Testis (tissue), 2 donors: Measurements from ENCODE around the gene JAKMIP1.

Source experiments
- POLR2A ChIP-seq: fragments of 450-650 bp; IDR thresholded peaks from one replicate; pipeline ENCODE4 v1.6.1; 2017; ENCODE audit warnings: antibody characterized with exemption, mild to moderate bottlenecking, moderate library complexity
- TF ChIP-seq, protein P1 (sequence below), 3 experiments: fragments of 450-650 bp in 2 of 3; fragments of 200-600 bp in 1 of 3; sonication (generic) in 1 of 3; IDR thresholded peaks; one replicate each; pipeline ENCODE4 v1.5.1; 2016 to 2019; ENCODE audit warnings: antibody characterized with exemption in 3 of 3, mild to moderate bottlenecking in 2 of 3, moderate library complexity in 1 of 3

DNA sequence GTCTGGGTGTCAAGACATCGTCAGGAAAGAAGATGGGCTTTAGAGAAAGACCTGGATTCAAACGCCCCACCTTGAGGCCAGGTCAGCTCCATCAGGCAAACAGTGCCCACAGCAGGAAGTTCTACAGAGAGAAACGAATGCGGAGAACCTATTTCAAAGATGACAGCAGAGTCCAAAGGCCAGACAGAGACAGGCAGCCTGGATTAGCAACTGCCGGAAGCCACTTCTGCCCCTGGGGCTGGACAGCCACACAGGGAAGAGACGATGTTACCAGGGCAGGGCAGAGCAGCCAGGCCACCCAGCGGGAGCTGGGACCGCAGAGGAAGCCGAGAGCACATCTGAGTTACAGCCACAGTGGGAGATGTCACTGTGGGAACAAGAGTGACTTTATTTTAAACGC lies 183.3 kb downstream of the JAKMIP1 start:
- TF ChIP-seq POLR2A: no peak
- TF ChIP-seq, protein P1, sequence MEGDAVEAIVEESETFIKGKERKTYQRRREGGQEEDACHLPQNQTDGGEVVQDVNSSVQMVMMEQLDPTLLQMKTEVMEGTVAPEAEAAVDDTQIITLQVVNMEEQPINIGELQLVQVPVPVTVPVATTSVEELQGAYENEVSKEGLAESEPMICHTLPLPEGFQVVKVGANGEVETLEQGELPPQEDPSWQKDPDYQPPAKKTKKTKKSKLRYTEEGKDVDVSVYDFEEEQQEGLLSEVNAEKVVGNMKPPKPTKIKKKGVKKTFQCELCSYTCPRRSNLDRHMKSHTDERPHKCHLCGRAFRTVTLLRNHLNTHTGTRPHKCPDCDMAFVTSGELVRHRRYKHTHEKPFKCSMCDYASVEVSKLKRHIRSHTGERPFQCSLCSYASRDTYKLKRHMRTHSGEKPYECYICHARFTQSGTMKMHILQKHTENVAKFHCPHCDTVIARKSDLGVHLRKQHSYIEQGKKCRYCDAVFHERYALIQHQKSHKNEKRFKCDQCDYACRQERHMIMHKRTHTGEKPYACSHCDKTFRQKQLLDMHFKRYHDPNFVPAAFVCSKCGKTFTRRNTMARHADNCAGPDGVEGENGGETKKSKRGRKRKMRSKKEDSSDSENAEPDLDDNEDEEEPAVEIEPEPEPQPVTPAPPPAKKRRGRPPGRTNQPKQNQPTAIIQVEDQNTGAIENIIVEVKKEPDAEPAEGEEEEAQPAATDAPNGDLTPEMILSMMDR (IDR thresholded peaks at IDR 0.05): no peak
